H1 (cell line): Measurements from ENCODE around the gene GSE1. TPM values are rescaled to one million over a fixed set of nuclear protein-coding genes. Genes with fewer than 3 reads are reported as not detected.

ENCODE experiments used
- BACH1 ChIP-seq: IDR thresholded peaks from 2 replicates; pipeline ENCODE4 v1.6.1; 2012; ENCODE audit warnings: low read length, improper control_type of control experiment
- CHD1 ChIP-seq: IDR thresholded peaks from 2 replicates; pipeline ENCODE4 v1.6.1; 2012; ENCODE audit warnings: low read depth, low read length, improper control_type of control experiment
- E2F6 ChIP-seq: IDR thresholded peaks from 2 replicates; pipeline ENCODE4 v1.6.1; 2012; ENCODE audit warnings: inconsistent platforms
- MAFK ChIP-seq: IDR thresholded peaks from 2 replicates; pipeline ENCODE4 v1.6.1; 2012; ENCODE audit warnings: low read depth, mild to moderate bottlenecking, improper control_type of control experiment, low read length
- SP4 ChIP-seq: IDR thresholded peaks from 2 replicates; pipeline ENCODE4 v1.6.1; 2012; ENCODE audit warnings: low read length, inconsistent platforms
- SRF ChIP-seq: IDR thresholded peaks from 2 replicates; pipeline ENCODE4 v1.6.1; 2011; ENCODE audit warnings: mild to moderate bottlenecking, low read depth, low read length, moderate library complexity
- polyA plus RNA-seq, 7 experiments: library from polyadenylated mRNA; depleted of rRNA in 3 of 7; stranded (reverse) in 5 of 7; unstranded in 2 of 7; fragments of >200 nt in 5 of 7; fragments of 200-250 nt in 2 of 7; gene quantifications; 1 replicate in 5 of 7; 2 replicates in 1 of 7; 4 replicates in 1 of 7; pipeline versions ENCODE4 v1.2.1 to v1.2.3, GENCODE V29; 2011 to 2013; ENCODE audit warnings: missing spikeins in 2 of 7, mixed read lengths in 2 of 7
- total RNA-seq: library from RNA; stranded (reverse); fragmentation: NEBNext Ultra II Directional; extraction: Animal tissue kit (Norgen Biotek cat#: 25700); gene quantifications from 2 replicates; pipeline ENCODE4 v1.2.1, GENCODE V29; 2021
- TF ChIP-seq, protein P1 (sequence below): fragments of 300-600 bp; sonication (generic); IDR thresholded peaks from 2 replicates; pipeline ENCODE4 v1.7.1; 2012; ENCODE audit warnings: low read length, moderate library complexity, mild to moderate bottlenecking, inconsistent platforms; ENCODE audit not compliant: insufficient replicate concordance

GSE1 gene
- total and polyA plus RNA-seq, 2 of the 8 experiments (the other 6 are each of a cell fraction or from before 2014, with no cell fraction given): 26.0 to 65.6 TPM

DNA sequence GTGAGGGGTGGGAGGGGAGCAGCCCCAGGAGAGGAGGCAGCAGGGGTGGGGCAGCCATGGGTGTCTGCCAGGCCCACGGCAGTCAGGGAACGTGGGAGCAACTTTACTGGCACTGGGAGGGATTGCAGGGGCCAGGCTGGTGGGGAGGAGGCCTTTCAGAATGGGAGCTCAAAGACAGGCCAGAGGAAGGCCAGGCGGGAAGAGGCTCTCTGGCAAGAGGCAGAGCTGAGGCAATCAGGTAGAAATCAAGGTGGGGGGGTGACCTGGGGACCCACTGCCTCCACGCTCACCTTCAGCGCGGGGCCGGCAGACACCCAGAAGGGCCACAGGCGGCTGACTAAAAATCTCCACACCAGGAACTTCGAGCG is 11.9 kb upstream of the GSE1 start (continued):
- TF ChIP-seq BACH1 (no peak), SP4 (no peak), MAFK (no peak), SRF (no peak), CHD1 (no peak), E2F6 (no peak)
- TF ChIP-seq, protein P1, sequence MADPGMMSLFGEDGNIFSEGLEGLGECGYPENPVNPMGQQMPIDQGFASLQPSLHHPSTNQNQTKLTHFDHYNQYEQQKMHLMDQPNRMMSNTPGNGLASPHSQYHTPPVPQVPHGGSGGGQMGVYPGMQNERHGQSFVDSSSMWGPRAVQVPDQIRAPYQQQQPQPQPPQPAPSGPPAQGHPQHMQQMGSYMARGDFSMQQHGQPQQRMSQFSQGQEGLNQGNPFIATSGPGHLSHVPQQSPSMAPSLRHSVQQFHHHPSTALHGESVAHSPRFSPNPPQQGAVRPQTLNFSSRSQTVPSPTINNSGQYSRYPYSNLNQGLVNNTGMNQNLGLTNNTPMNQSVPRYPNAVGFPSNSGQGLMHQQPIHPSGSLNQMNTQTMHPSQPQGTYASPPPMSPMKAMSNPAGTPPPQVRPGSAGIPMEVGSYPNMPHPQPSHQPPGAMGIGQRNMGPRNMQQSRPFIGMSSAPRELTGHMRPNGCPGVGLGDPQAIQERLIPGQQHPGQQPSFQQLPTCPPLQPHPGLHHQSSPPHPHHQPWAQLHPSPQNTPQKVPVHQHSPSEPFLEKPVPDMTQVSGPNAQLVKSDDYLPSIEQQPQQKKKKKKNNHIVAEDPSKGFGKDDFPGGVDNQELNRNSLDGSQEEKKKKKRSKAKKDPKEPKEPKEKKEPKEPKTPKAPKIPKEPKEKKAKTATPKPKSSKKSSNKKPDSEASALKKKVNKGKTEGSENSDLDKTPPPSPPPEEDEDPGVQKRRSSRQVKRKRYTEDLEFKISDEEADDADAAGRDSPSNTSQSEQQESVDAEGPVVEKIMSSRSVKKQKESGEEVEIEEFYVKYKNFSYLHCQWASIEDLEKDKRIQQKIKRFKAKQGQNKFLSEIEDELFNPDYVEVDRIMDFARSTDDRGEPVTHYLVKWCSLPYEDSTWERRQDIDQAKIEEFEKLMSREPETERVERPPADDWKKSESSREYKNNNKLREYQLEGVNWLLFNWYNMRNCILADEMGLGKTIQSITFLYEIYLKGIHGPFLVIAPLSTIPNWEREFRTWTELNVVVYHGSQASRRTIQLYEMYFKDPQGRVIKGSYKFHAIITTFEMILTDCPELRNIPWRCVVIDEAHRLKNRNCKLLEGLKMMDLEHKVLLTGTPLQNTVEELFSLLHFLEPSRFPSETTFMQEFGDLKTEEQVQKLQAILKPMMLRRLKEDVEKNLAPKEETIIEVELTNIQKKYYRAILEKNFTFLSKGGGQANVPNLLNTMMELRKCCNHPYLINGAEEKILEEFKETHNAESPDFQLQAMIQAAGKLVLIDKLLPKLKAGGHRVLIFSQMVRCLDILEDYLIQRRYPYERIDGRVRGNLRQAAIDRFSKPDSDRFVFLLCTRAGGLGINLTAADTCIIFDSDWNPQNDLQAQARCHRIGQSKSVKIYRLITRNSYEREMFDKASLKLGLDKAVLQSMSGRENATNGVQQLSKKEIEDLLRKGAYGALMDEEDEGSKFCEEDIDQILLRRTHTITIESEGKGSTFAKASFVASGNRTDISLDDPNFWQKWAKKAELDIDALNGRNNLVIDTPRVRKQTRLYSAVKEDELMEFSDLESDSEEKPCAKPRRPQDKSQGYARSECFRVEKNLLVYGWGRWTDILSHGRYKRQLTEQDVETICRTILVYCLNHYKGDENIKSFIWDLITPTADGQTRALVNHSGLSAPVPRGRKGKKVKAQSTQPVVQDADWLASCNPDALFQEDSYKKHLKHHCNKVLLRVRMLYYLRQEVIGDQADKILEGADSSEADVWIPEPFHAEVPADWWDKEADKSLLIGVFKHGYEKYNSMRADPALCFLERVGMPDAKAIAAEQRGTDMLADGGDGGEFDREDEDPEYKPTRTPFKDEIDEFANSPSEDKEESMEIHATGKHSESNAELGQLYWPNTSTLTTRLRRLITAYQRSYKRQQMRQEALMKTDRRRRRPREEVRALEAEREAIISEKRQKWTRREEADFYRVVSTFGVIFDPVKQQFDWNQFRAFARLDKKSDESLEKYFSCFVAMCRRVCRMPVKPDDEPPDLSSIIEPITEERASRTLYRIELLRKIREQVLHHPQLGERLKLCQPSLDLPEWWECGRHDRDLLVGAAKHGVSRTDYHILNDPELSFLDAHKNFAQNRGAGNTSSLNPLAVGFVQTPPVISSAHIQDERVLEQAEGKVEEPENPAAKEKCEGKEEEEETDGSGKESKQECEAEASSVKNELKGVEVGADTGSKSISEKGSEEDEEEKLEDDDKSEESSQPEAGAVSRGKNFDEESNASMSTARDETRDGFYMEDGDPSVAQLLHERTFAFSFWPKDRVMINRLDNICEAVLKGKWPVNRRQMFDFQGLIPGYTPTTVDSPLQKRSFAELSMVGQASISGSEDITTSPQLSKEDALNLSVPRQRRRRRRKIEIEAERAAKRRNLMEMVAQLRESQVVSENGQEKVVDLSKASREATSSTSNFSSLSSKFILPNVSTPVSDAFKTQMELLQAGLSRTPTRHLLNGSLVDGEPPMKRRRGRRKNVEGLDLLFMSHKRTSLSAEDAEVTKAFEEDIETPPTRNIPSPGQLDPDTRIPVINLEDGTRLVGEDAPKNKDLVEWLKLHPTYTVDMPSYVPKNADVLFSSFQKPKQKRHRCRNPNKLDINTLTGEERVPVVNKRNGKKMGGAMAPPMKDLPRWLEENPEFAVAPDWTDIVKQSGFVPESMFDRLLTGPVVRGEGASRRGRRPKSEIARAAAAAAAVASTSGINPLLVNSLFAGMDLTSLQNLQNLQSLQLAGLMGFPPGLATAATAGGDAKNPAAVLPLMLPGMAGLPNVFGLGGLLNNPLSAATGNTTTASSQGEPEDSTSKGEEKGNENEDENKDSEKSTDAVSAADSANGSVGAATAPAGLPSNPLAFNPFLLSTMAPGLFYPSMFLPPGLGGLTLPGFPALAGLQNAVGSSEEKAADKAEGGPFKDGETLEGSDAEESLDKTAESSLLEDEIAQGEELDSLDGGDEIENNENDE: no peak
